Breast epithelium (tissue), 3 donors: ENCODE data around the gene CEP128.

Experiments
- POLR2A ChIP-seq: fragments of 450-650 bp; IDR thresholded peaks from one replicate; pipeline ENCODE4 v1.6.1; 2016; ENCODE audit warnings: antibody characterized with exemption, mild to moderate bottlenecking, moderate library complexity
- TF ChIP-seq, protein P1 (sequence below), 3 donors: fragments of 450-650 bp; IDR thresholded peaks; one replicate each; pipeline ENCODE4 v1.5.1; 2016 to 2017; ENCODE audit warnings: antibody characterized with exemption in 3 of 3, mild to moderate bottlenecking in 3 of 3, moderate library complexity in 3 of 3

GRCh38 chr14:80536456-80536855 lies 405.1 kb downstream of the CEP128 start:
- TF ChIP-seq, protein P1, sequence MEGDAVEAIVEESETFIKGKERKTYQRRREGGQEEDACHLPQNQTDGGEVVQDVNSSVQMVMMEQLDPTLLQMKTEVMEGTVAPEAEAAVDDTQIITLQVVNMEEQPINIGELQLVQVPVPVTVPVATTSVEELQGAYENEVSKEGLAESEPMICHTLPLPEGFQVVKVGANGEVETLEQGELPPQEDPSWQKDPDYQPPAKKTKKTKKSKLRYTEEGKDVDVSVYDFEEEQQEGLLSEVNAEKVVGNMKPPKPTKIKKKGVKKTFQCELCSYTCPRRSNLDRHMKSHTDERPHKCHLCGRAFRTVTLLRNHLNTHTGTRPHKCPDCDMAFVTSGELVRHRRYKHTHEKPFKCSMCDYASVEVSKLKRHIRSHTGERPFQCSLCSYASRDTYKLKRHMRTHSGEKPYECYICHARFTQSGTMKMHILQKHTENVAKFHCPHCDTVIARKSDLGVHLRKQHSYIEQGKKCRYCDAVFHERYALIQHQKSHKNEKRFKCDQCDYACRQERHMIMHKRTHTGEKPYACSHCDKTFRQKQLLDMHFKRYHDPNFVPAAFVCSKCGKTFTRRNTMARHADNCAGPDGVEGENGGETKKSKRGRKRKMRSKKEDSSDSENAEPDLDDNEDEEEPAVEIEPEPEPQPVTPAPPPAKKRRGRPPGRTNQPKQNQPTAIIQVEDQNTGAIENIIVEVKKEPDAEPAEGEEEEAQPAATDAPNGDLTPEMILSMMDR (IDR thresholded peaks at IDR 0.05) = no peak
- TF ChIP-seq POLR2A = no peak
